NCI-H774 (cell line): ENCODE measurements around the gene CARMIL1.
A peak's percentile ranks its signal among the peaks of the same experiment; 100 is the strongest.

Source experiments
- DNase-seq: peaks from one replicate; lab custom pipeline; 2025; lab: John Stamatoyannopoulos, UW

Gene CARMIL1

GRCh38 chr6:25659633-25660368 is 380.6 kb downstream of the CARMIL1 start:
- DNase-seq, result no peak

DNA sequence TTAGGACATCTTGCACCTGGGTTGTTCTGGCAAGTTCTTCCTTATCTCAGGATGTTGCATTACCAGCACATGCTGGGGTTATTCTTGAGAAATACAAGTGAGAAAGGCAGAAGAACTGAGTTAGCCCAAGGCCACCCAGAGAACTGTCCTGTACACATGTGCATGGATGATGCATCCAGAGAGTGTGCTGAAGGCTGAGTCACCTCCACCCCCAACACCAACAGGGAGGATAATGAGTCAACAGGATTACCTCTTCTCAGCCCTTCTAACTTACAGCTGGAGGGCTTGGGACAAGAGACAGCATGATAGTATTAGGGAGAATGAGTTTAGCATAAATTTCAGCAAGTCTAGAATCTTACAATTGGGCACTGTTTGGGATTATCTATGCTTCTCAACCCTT is 381.3 kb downstream of the CARMIL1 start:
- peak; percentile 8 for DNase-seq

DNA sequence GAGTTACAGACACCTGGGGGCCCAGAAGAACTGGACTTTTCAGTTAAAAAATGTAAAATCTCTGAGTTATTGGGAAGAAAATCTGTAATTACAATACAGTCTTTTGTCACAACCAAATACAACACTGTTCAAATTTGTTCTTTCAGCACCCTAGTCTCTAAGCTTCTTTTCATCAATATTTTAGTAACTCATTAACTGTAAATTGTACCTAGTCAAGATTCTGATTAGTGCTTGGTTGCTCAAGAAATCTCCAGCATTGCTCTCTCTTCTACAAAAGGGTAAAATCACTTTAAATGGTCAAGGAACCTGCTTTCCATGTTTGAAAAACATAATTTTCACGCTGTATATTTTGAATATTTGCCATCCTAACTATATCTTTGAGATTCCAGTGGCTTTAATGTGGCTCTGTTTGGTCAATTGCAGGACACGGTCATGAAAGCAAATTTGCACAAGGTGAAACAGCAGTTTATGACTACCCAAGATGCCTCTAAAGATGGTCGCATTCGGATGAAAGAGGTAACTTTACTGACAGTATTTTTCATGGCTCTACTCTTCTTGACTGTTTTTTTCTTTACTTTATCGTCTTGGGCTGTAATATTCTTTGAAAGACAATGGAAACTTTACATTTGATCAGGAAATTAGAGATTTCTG is 382.1 kb downstream of the CARMIL1 start:
- no peak for DNase-seq

- DNase-seq, result no peak
These were observed 386.3 kb downstream of the CARMIL1 start for GRCh38 chr6:25665455-25665854.

DNA sequence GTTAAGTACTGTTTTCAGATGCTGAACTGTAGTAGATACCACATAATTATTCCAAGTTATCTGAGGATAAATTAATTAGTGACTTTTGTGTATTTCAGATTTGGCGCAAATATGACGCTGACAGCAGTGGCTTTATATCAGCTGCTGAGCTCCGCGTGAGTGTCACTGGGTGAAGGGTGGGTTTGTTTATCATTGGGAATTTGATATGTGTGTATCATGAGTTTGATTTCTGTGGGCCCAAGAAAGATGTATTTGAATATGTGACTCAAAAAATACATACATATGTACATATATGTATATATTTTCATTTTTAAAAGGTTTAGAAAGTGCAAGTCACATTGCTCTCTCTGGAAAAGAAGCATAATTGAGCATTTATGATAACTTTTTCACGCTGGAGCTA is 390.2 kb downstream of the CARMIL1 start:
- no peak for DNase-seq
